HepG2 (cell line): ENCODE data around the gene HOMEZ. TPM values are rescaled to one million over a fixed set of nuclear protein-coding genes. Genes with fewer than 3 reads are reported as not detected.

ENCODE experiments used
- FLYWCH1 ChIP-seq: sonication (generic); formaldehyde crosslinking; IDR thresholded peaks from 2 replicates; pipeline ENCODE4 v1.8.1; 2023; ENCODE audit warnings: mild to moderate bottlenecking, missing genetic modification reagents
- FOXC1 ChIP-seq: sonication (generic); formaldehyde crosslinking; IDR thresholded peaks from 2 replicates; pipeline ENCODE4 v1.8.0; 2022; ENCODE audit warnings: mild to moderate bottlenecking, missing genetic modification reagents, borderline replicate concordance
- FOXO4 ChIP-seq: sonication (generic); formaldehyde crosslinking; conservative IDR thresholded peaks from 2 replicates; pipeline ENCODE4 v1.8.1; 2023; ENCODE audit warnings: missing genetic modification reagents
- IKZF4 ChIP-seq: sonication (generic); formaldehyde crosslinking; IDR thresholded peaks from 2 replicates; pipeline ENCODE4 v1.5.1; 2020; ENCODE audit warnings: borderline replicate concordance, mild to moderate bottlenecking, low read depth, missing genetic modification reagents; ENCODE audit errors: not compliant biosample characterization
- MIER2 ChIP-seq: IDR thresholded peaks from 2 replicates; pipeline ENCODE4 v1.6.1; 2016; ENCODE audit warnings: missing biosample characterization, missing genetic modification reagents
- NR2F1 ChIP-seq, 2 experiments: fragments of 450-650 bp in 1 of 2; formaldehyde crosslinking in 1 of 2; IDR thresholded peaks; 2 replicates each; pipeline versions ENCODE4 v1.5.0 to v1.6.1; 2016 to 2020; ENCODE audit warnings: mild to moderate bottlenecking in 1 of 2, missing compliant biosample characterization in 1 of 2, missing genetic modification reagents in 1 of 2, moderate library complexity in 1 of 2
- POLR2G ChIP-seq: fragments of 200-400 bp; formaldehyde crosslinking; IDR thresholded peaks from 2 replicates; pipeline ENCODE4 v1.6.1; 2018; ENCODE audit warnings: mild to moderate bottlenecking, low read depth, low read length, moderate library complexity
- RARA ChIP-seq: IDR thresholded peaks from 2 replicates; pipeline ENCODE4 v1.6.1; 2016; ENCODE audit warnings: missing genetic modification reagents, missing compliant biosample characterization
- REPIN1 ChIP-seq: sonication (generic); formaldehyde crosslinking; IDR thresholded peaks from 2 replicates; pipeline ENCODE4 v1.8.0; 2022; ENCODE audit warnings: missing genetic modification reagents, low read depth, mild to moderate bottlenecking, borderline replicate concordance
- SAFB2 ChIP-seq: sonication (generic); formaldehyde crosslinking; IDR thresholded peaks from 2 replicates; pipeline ENCODE4 v1.5.1; 2020; ENCODE audit warnings: missing genetic modification reagents, low read depth, mild to moderate bottlenecking, borderline replicate concordance
- SIX4 ChIP-seq: sonication (generic); formaldehyde crosslinking; IDR thresholded peaks from 2 replicates; pipeline ENCODE4 v1.4.0; 2020; ENCODE audit warnings: missing genetic modification reagents
- SP4 ChIP-seq: sonication (generic); formaldehyde crosslinking; IDR thresholded peaks from 2 replicates; pipeline ENCODE4 v1.8.1; 2023; ENCODE audit warnings: mild to moderate bottlenecking, missing genetic modification reagents
- TOE1 ChIP-seq: sonication (generic); formaldehyde crosslinking; IDR thresholded peaks from 2 replicates; pipeline ENCODE4 v1.4.0; 2020; ENCODE audit warnings: mild to moderate bottlenecking, missing genetic modification reagents
- ZFP41 ChIP-seq: sonication (generic); formaldehyde crosslinking; IDR thresholded peaks from 2 replicates; pipeline ENCODE4 v1.4.0; 2020; ENCODE audit warnings: mild to moderate bottlenecking, missing genetic modification reagents, borderline replicate concordance
- ZMAT5 ChIP-seq: sonication (generic); formaldehyde crosslinking; IDR thresholded peaks from 2 replicates; pipeline ENCODE4 v1.5.0; 2020; ENCODE audit warnings: mild to moderate bottlenecking, low read depth, missing genetic modification reagents, borderline replicate concordance
- ZNF44 ChIP-seq: sonication (generic); formaldehyde crosslinking; IDR thresholded peaks from 2 replicates; pipeline ENCODE4 v1.5.1; 2020; ENCODE audit warnings: mild to moderate bottlenecking, missing genetic modification reagents
- ZNF562 ChIP-seq: sonication (generic); formaldehyde crosslinking; IDR thresholded peaks from 2 replicates; pipeline ENCODE4 v1.8.0; 2022; ENCODE audit warnings: missing genetic modification reagents, borderline replicate concordance
- ZNF773 ChIP-seq: sonication (generic); formaldehyde crosslinking; IDR thresholded peaks from 2 replicates; pipeline ENCODE4 v1.4.0; 2020; ENCODE audit warnings: missing genetic modification reagents, borderline replicate concordance
- polyA plus RNA-seq, 8 experiments: library from polyadenylated mRNA; depleted of rRNA in 3 of 8; stranded (reverse) in 7 of 8; unstranded in 1 of 8; fragments of >200 nt; fragmentation: Illumina TruSeq in 4 of 8; extraction: Trizol in 4 of 8; gene quantifications; 2 replicates each; pipeline versions ENCODE4 v1.2.1 to v1.2.3, GENCODE V29; 2011 to 2016; ENCODE audit warnings: low read depth in 4 of 8, missing spikeins in 1 of 8, mixed read lengths in 1 of 8; ENCODE audit not compliant: insufficient read depth in 1 of 8
- total RNA-seq, 5 experiments: library from RNA; depleted of rRNA; stranded (reverse); fragments of >200 nt; fragmentation: Illumina TruSeq; extraction: Trizol; gene quantifications; 2 replicates each; pipeline ENCODE4 v1.2.3, GENCODE V29; 2016; ENCODE audit warnings: low read depth in 1 of 5
- TF ChIP-seq, protein P1 (sequence below): sonication (generic); formaldehyde crosslinking; conservative IDR thresholded peaks from 2 replicates; pipeline ENCODE4 v1.8.0; 2022; ENCODE audit warnings: low read depth, missing genetic modification reagents
- TF ChIP-seq, protein P2 (sequence below): sonication (generic); formaldehyde crosslinking; IDR thresholded peaks from 2 replicates; pipeline ENCODE4 v1.5.0; 2020; ENCODE audit warnings: mild to moderate bottlenecking, missing genetic modification reagents

The HOMEZ gene
- total and polyA plus RNA-seq, 2 of the 13 experiments (the other 11 are each of a cell fraction or from before 2014, with no cell fraction given): 14.5 to 31.8 TPM

DNA sequence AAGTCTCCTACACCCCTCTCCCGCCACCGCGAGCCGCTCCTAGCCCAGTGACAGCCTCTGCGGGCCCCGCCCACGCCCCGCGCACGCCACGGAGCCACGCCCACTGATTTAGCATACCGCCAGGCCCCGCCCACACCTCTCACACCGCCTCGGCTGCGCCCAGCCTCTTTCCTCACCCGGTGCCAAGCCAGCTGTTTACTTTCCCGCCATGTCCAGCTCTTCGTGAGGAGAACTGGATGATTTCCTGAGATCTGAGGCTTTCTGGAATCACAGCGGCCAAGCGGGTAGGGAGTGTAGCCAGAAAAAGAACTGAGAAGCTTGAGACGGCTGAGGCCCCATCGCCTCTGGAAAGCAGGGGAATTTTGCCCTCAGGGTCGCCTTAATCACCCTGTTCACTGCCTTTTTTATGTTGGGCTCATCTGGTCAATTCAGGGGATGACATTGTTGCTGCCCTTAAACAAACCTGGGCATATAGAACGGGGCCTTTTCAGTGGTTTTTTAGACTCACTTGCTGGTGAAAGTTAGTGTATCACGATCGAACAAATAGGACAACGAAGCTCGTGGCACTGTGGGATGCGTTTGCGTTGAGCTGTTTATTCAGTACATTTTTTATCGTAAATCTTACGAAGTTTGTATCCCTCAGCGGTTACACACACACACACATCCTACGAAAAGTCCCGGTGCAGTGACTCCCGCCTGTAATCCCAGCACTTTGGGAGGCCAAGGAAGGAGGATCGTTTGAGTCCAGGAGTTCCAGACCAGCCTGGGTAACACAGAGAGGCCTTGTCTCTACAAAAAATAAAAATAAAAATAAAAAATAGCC is 47.9 kb downstream of the HOMEZ start, which contains the start of gene RNF212B (continued):
- TF ChIP-seq REPIN1 (CRISPR knock-in tag): no peak
- TF ChIP-seq, protein P1, sequence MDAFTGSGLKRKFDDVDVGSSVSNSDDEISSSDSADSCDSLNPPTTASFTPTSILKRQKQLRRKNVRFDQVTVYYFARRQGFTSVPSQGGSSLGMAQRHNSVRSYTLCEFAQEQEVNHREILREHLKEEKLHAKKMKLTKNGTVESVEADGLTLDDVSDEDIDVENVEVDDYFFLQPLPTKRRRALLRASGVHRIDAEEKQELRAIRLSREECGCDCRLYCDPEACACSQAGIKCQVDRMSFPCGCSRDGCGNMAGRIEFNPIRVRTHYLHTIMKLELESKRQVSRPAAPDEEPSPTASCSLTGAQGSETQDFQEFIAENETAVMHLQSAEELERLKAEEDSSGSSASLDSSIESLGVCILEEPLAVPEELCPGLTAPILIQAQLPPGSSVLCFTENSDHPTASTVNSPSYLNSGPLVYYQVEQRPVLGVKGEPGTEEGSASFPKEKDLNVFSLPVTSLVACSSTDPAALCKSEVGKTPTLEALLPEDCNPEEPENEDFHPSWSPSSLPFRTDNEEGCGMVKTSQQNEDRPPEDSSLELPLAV (CRISPR knock-in tag): no peak
- TF ChIP-seq SP4 (CRISPR knock-in tag): peak; percentile 97
- no peak for TF ChIP-seq ZFP41 (CRISPR knock-in tag)
- TF ChIP-seq FOXC1 (CRISPR knock-in tag): peak; percentile 95; the same call in 1 of the 2 replicates
- no peak for TF ChIP-seq MIER2 (CRISPR knock-in tag)
- TF ChIP-seq POLR2G: no peak
- TF ChIP-seq, protein P2, sequence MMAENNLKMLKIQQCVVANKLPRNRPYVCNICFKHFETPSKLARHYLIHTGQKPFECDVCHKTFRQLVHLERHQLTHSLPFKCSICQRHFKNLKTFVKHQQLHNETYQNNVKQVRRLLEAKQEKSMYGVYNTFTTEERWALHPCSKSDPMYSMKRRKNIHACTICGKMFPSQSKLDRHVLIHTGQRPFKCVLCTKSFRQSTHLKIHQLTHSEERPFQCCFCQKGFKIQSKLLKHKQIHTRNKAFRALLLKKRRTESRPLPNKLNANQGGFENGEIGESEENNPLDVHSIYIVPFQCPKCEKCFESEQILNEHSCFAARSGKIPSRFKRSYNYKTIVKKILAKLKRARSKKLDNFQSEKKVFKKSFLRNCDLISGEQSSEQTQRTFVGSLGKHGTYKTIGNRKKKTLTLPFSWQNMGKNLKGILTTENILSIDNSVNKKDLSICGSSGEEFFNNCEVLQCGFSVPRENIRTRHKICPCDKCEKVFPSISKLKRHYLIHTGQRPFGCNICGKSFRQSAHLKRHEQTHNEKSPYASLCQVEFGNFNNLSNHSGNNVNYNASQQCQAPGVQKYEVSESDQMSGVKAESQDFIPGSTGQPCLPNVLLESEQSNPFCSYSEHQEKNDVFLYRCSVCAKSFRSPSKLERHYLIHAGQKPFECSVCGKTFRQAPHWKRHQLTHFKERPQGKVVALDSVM: peak; percentile 60; the same call in 1 of the 2 replicates
- no peak for TF ChIP-seq IKZF4 (CRISPR knock-in tag)
- no peak for TF ChIP-seq NR2F1 (CRISPR knock-in tag; IDR thresholded peaks at IDR 0.05)
- no peak for TF ChIP-seq RARA
- no peak for TF ChIP-seq ZNF773 (CRISPR knock-in tag)
- TF ChIP-seq ZNF44: peak; percentile 85; the same call in 1 of the 2 replicates
- no peak for TF ChIP-seq FOXO4 (CRISPR knock-in tag)
- TF ChIP-seq ZNF562 (CRISPR knock-in tag): no peak
- no peak for TF ChIP-seq SAFB2 (CRISPR knock-in tag)
- TF ChIP-seq ZMAT5 (CRISPR knock-in tag): no peak
- no peak for TF ChIP-seq SIX4 (CRISPR knock-in tag)
- no peak for TF ChIP-seq TOE1
- TF ChIP-seq FLYWCH1 (CRISPR knock-in tag): no peak
